ENCODE results near the gene CCDC107. TPM values are rescaled to one million over a fixed set of nuclear protein-coding genes. Genes with fewer than 3 reads are reported as not detected.

Gene CCDC107
- total and polyA plus RNA-seq, 2 experiments from 2014 or later = 6.9 to 18.4 TPM

- no peak for ATAC-seq
- H3K4me3 ChIP-seq = no peak overlapping the region
- Mint-ChIP-seq H3K36me3 (ENCODE audit: low read depth) (peaks cover 59% of the 10 kb centered on the region), H3K27me3 (ENCODE audit: insufficient read depth, low read depth, poor library complexity) (peaks cover 14% of the 10 kb centered on the region), H3K27ac (no peak overlapping the region), H3K4me1 (peaks cover 32% of the 10 kb centered on the region), H3K9me3 (no peaks in the 10 kb centered on the region), H3K4me3 (no peak overlapping the region)
- H3K79me2 ChIP-seq (replicated peaks; ENCODE audit: insufficient read depth) = peaks cover 3% of the 10 kb centered on the region
- no peaks in the 10 kb centered on the region for H3K27me3 ChIP-seq (ENCODE audit: insufficient read depth)
- H3K4me1 ChIP-seq (ENCODE audit: insufficient read depth) = peaks cover 13% of the 10 kb centered on the region
- no peak overlapping the region for H3K4me2 ChIP-seq
- H2AFZ ChIP-seq = no peak overlapping the region
- no peak for TF ChIP-seq POLR2AphosphoS5 (IDR thresholded peaks at IDR 0.05; ENCODE audit: low read depth)
- TF ChIP-seq EZH2 (IDR thresholded peaks at IDR 0.05; ENCODE audit: low read depth, unreplicated experiment) = no peak
- TF ChIP-seq ZNF114 (CRISPR knock-in tag; IDR thresholded peaks at IDR 0.05) = no peak
- TF ChIP-seq REST (IDR thresholded peaks at IDR 0.05; ENCODE audit: unreplicated experiment) = no peak
- TF ChIP-seq NANOG (IDR thresholded peaks at IDR 0.05; ENCODE audit: borderline replicate concordance) = no peak
- TF ChIP-seq ZNF462 (CRISPR knock-in tag; IDR thresholded peaks at IDR 0.05) = no peak
- TF ChIP-seq EZH2phosphoT487 (IDR thresholded peaks at IDR 0.05; ENCODE audit: unreplicated experiment) = no peak
- TF ChIP-seq CTCF (conservative IDR thresholded peaks at IDR 0.05; ENCODE audit: low read depth in 2 of 2) = no peak
- TF ChIP-seq ETS1 (IDR thresholded peaks at IDR 0.05) = no peak
- no peak for TF ChIP-seq JUNB (IDR thresholded peaks at IDR 0.05; ENCODE audit: unreplicated experiment)
- no peak for TF ChIP-seq CREB1 (CRISPR knock-in tag; IDR thresholded peaks at IDR 0.05; ENCODE audit: low read depth)
- TF ChIP-seq STAT1 (IDR thresholded peaks at IDR 0.05; ENCODE audit: unreplicated experiment) = no peak
- no peak for TF ChIP-seq ZNF331 (CRISPR knock-in tag; IDR thresholded peaks at IDR 0.05; ENCODE audit: low read depth)
- H3K36me3 ChIP-seq (ENCODE audit: insufficient read depth) = peaks cover 26% of the 10 kb centered on the region
- H3F3A ChIP-seq (replicated peaks; ENCODE audit: low read depth) = peaks cover 22% of the 10 kb centered on the region
- H3K27ac ChIP-seq (ENCODE audit: low read depth) = no peak overlapping the region
- no peak for DNase-seq (ENCODE audit: low spot score)
- no peaks in the 10 kb centered on the region for H3K9me2 ChIP-seq (ENCODE audit: insufficient read depth)
- peaks cover 3% of the 10 kb centered on the region for H4K20me1 ChIP-seq (replicated peaks; ENCODE audit: insufficient read depth)
These were observed 24.6 kb downstream of the CCDC107 start for GRCh38 chr9:35682520-35683315.
